ENCODE measurements around the gene SH3PXD2A.

Gene SH3PXD2A

GRCh38 chr10:103855424-103855823, at the start of gene SH3PXD2A:
Gene SH3PXD2A, minus strand, starts transcription at chr10:103855576. Its CDS starts 310 bp downstream, at chr10:103855266.
- peak; percentile 21 for DNase-seq

GRCh38 chr10:103901299-103901698, 45.9 kb upstream of the SH3PXD2A start:
- no peak for DNase-seq

DNA sequence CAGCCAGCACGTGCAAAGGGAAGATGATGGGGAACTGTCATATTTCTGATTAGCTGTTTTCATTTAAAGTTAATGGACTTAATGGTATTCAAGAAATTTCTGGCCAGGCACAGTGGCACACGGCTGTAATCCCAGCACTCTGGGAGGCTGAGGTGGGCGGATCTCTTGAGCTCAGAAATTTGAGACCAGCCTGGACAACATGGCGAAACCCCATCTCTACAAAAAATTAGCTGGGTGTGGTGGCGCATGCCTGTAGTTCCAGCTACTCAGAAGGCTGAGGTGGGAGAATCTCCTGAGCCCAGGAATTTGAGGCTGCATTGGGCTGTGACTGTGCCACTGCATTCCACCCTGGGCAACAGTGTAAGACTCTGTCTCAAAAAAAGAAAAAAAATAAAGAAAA, 43.9 kb upstream of the SH3PXD2A start:
- no peak for DNase-seq

- no peak for DNase-seq
Measured at GRCh38 chr10:103897241-103897774, 41.9 kb upstream of the SH3PXD2A start.

- no peak for DNase-seq
Measured at GRCh38 chr10:103896225-103896624, 40.8 kb upstream of the SH3PXD2A start.

DNA sequence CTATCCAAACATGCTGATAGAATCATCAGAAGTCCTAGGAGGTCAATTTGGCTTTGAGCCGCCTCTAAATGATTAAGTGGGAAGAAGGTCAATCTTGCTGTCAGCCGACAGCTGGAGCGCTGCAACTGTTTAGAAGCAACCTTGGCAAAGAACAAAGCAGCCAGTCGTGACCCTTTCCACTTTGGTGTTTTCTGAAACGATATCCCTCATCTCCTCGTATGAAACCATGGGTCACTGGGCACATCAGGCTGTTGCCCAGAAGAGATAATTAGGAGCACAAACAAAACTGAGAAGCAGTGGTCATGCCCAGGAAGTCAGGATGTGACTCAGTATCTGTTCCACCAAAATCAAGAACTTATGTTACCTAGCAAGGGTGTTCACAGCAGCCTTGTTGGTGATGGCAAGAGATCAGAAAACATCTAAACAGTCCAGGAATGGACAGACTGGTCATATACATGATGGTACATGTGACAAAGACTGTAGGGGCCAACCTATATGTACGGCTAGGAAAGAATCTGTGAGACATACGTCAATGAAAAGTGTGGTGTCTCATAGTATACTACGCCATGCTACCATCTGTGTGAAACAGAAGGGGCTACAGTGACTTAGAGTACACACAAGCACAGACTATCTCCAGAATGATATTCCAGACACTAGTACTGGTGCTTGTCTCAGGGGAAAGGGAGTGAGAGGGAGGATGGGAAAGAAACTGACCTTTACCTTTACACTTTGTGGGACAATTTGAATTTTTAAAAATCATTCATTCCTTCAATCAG, 40.2 kb upstream of the SH3PXD2A start:
- no peak for DNase-seq

DNA sequence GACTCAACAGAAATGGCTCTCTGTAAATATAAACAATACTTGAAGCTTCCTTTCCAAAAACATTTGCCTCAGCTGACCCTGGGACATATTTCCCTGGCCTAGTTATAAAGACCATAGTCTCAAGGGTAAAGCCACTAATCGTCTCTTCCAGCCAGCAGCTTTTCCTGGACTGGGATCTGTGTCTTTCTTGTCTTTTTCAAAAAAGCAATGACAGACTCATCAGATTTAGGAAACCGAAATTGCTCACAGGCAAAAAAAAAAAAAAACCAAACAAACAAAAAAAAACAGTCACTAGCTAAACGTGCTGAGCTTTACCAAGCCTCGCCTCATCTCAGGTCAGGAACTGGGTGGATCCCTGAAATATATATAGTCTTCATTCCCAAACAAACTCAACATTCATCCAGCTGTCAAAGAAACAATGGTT, 39.1 kb upstream of the SH3PXD2A start:
- DNase-seq = no peak

DNA sequence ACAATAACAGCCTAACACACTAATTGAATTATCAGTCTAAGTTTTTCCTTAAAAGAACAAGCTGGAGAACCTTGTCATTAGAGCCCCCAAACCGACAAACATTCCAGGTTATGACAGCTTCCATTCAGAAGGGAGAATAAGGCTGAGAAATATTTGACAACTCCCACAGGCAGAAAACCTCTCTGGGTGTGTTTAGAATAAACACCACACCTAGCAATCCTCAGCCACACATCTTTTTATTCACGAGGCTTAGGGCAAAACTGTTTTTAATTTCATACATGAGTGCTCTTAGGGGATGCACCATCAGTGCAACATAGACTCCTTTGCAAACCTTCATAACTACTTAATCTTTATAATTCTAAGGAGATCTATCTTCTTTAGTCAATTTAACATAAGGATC, 38.4 kb upstream of the SH3PXD2A start:
- no peak for DNase-seq

DNA sequence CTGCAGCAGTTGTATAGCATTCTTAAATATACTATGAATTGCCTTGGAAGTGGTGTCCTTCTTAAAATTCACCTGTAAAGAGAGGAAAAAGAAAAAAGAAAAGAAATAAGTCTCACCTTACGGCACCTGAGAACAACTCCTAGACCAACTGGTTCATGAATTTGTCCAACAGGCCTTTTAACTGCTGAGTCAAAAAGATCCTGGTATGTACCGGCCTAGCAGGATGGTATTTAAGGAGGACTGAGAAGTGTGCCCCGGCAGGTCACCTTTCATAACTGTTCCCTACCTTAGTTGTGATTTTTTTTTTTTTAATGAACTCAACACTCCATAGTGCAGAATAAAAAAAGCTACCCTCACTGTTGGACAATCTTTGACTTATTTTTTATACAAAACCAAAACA, 36.8 kb upstream of the SH3PXD2A start:
- no peak for DNase-seq

DNA sequence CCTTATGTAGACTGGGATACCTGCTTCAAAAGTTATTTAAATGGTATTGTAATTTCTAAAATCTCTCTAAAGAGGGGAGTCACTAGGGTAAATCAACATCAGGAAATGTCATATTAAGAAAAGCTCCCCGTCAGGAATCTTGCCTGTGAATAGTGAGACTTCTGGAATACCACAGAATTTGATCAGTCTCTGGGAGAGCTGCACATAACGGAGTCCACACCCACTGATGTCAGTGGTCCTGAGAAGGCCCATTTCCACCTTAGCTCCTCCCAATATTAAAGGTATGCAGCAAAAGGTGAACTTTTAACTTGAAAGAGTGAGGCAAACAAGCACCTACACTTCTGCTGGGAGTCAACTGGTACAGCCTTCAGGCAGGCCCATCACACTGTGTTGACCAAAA, 35.3 kb upstream of the SH3PXD2A start:
- DNase-seq = no peak

- no peak for DNase-seq
Measured at GRCh38 chr10:103890194-103890658, 34.9 kb upstream of the SH3PXD2A start.

DNA sequence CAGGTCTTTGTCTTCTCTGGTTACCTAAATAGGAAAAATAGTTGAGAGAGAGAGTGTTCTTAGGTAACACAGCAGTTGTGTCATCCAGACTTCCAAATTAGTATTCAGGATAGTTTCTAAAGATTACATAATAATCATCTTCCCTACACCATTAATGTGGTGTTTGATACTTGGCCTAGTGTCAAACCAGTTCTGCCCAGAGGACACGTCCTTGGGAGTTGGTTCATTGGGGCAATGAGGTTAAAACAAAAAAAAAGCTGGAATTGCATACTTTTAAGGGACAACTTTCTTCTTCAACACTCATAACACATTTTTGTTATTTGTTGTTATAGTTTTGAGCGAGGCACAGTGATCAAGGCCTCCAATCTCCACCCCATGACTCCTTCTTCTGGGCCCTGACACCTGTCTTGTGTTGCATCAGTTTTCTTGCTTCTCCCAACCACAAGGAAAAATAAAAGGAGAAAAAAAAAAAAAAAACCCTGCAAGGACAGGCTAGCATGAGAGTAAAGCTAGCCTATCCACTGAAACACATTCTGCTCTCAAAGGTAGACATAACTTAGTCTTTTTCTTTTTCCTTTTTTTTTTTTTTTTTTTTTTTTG, 33.8 kb upstream of the SH3PXD2A start:
- no peak for DNase-seq

- DNase-seq = peak; percentile 11
Measured at GRCh38 chr10:103888113-103888841, 32.9 kb upstream of the SH3PXD2A start.

DNA sequence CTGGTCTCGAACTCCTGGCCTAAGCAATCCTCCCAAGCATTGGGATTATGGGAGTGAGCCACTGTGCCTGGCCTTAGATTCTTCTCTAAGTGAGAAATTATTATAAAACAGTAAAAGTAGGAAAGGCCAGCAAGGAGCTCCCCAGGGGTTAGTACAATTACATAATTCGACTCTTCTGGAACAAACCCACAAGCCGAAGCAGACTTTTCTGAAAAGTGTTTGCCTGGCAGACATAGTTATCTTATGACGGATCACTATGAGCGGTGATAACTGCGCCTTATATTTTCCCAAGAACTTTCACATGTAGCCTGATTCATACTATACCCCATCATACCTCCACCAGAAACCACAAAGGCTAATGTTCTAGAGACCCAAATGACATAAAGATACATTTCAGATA, 30.2 kb upstream of the SH3PXD2A start:
- DNase-seq = no peak

DNA sequence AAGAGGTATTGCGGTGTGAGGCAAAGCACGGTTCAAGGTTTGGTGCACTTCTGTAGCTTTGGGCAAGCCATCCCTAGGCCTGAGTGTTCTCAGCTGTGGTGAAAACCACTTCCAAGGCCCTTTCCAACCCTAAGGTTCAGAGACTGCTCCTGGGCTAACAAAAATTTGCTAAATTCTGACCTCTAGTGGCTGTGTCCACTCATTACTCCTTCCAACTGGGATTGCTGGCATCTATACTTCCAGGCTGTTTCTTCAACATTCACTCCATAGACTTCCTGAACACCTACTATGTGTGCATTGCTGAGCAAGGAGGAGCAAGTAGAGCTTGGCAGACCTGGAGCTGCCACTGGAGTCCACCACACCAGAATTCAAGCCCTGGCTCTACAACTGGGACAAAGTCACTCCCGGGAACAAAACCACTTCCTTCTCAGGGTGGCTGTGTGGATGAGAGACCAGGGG, 29.3 kb upstream of the SH3PXD2A start:
- DNase-seq = no peak

- DNase-seq = no peak
Measured at GRCh38 chr10:103882285-103883007, 27.1 kb upstream of the SH3PXD2A start.

GRCh38 chr10:103881416-103882284, 26.3 kb upstream of the SH3PXD2A start:
- no peak for DNase-seq

GRCh38 chr10:103879831-103880230, 24.5 kb upstream of the SH3PXD2A start:
- DNase-seq = no peak

DNA sequence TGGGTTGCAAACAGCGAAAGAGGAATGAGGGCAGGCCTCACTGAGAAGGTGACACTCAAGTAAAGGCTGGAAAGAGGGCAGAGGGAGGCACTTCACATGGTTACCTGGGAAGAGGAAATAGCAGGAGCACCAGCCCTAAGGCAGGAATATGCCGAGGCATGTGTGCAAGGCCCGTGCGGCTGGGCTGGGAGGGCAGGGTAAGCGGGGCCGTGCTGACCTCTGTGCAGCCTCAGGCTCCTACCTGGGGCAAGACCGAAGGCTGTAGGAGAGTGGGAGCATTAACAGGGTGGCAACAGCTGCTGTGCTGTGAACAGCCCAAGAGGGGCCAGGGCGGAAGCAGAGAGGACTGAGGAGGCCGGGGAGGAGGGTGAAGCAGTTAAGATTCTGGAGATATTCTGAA, 24.0 kb upstream of the SH3PXD2A start:
- DNase-seq = no peak

GRCh38 chr10:103877861-103878260, 22.5 kb upstream of the SH3PXD2A start:
- no peak for DNase-seq

- no peak for DNase-seq
Measured at GRCh38 chr10:103876155-103876554, 20.8 kb upstream of the SH3PXD2A start.

- no peak for DNase-seq
Measured at GRCh38 chr10:103874730-103875129, 19.4 kb upstream of the SH3PXD2A start.
